SK-N-SH treated with all-trans-retinoic acid at 6 μM for 48 hours (cell line): ENCODE data around the gene FGD3.

Experiments
- ATAC-seq: fragments of 200-7000 bp; cut with Tn5 transposase; 3 replicates; pipeline ENCODE4 v1.9.1; 2020; ENCODE audit warnings: mild to moderate bottlenecking, moderate library complexity
- ARNTL ChIP-seq: fragments of 450-650 bp; formaldehyde crosslinking; IDR thresholded peaks from 2 replicates; pipeline ENCODE4 v1.5.0; 2020; ENCODE audit warnings: low read depth, mild to moderate bottlenecking, moderate library complexity, borderline replicate concordance
- BACH2 ChIP-seq: fragments of 250-450 bp; sonication (Bioruptor Pico); IDR thresholded peaks from 2 replicates; pipeline ENCODE4 v1.9.0; 2021; ENCODE audit warnings: mild to moderate bottlenecking, borderline replicate concordance
- CREB5 ChIP-seq: fragments of 250-450 bp; sonication (Bioruptor Pico); IDR thresholded peaks from 2 replicates; pipeline ENCODE4 v1.5.1; 2020; ENCODE audit warnings: low read depth, mild to moderate bottlenecking, moderate library complexity
- CSDC2 ChIP-seq: fragments of 250-450 bp; sonication (Bioruptor Pico); IDR thresholded peaks from 2 replicates; pipeline ENCODE4 v1.5.0; 2020; ENCODE audit warnings: mild to moderate bottlenecking, moderate library complexity
- CSRNP3 ChIP-seq: fragments of 250-450 bp; sonication (Bioruptor Pico); IDR thresholded peaks from 2 replicates; pipeline ENCODE4 v1.5.1; 2021; ENCODE audit warnings: mild to moderate bottlenecking, moderate library complexity
- ESRRG ChIP-seq: fragments of 250-450 bp; sonication (Bioruptor Pico); IDR thresholded peaks from 2 replicates; pipeline ENCODE4 v1.6.1; 2021; ENCODE audit warnings: mild to moderate bottlenecking
- GLIS3 ChIP-seq: fragments of 250-450 bp; sonication (Bioruptor Pico); IDR thresholded peaks from 2 replicates; pipeline ENCODE4 v1.5.0; 2020; ENCODE audit warnings: mild to moderate bottlenecking, moderate library complexity
- ISL1 ChIP-seq: fragments of 250-450 bp; sonication (Bioruptor Pico); IDR thresholded peaks from 2 replicates; pipeline ENCODE4 v2.1.2; 2022; ENCODE audit warnings: mild to moderate bottlenecking, moderate library complexity
- OSR1 ChIP-seq: fragments of 250-450 bp; sonication (Bioruptor Pico); IDR thresholded peaks from 2 replicates; pipeline ENCODE4 v1.8.0; 2022; ENCODE audit warnings: moderate library complexity, mild to moderate bottlenecking, inconsistent platforms
- PATZ1 ChIP-seq: fragments of 250-450 bp; sonication (Bioruptor Pico); IDR thresholded peaks from 2 replicates; pipeline ENCODE4 v1.8.0; 2020; ENCODE audit warnings: mild to moderate bottlenecking, moderate library complexity, borderline replicate concordance
- POU6F1 ChIP-seq: fragments of 250-450 bp; sonication (Bioruptor Pico); IDR thresholded peaks from 2 replicates; pipeline ENCODE4 v1.8.0; 2021; ENCODE audit warnings: low read depth, mild to moderate bottlenecking, moderate library complexity, borderline replicate concordance
- PPARA ChIP-seq: fragments of 250-450 bp; sonication (Bioruptor Pico); IDR thresholded peaks from 2 replicates; pipeline ENCODE4 v1.5.0; 2020; ENCODE audit warnings: mild to moderate bottlenecking, borderline replicate concordance
- RARB ChIP-seq: fragments of 250-450 bp; sonication (Bioruptor Pico); IDR thresholded peaks from 2 replicates; pipeline ENCODE4 v1.8.0; 2021; ENCODE audit warnings: mild to moderate bottlenecking, moderate library complexity
- SNAI2 ChIP-seq: fragments of 250-450 bp; sonication (Bioruptor Pico); IDR thresholded peaks from 2 replicates; pipeline ENCODE4 v1.5.0; 2020; ENCODE audit warnings: mild to moderate bottlenecking, moderate library complexity
- TCF4 ChIP-seq: fragments of 250-450 bp; sonication (Bioruptor Pico); IDR thresholded peaks from 2 replicates; pipeline ENCODE4 v1.8.0; 2021; ENCODE audit warnings: mild to moderate bottlenecking, moderate library complexity, borderline replicate concordance
- TOX ChIP-seq: fragments of 250-450 bp; sonication (Bioruptor Pico); IDR thresholded peaks from 2 replicates; pipeline ENCODE4 v1.8.0; 2021; ENCODE audit warnings: mild to moderate bottlenecking, moderate library complexity, borderline replicate concordance
- TSHZ2 ChIP-seq: fragments of 250-450 bp; sonication (Bioruptor Pico); IDR thresholded peaks from 2 replicates; pipeline ENCODE4 v1.5.0; 2020; ENCODE audit warnings: mild to moderate bottlenecking, moderate library complexity
- ZC3H10 ChIP-seq: fragments of 250-450 bp; sonication (Bioruptor Pico); IDR thresholded peaks from 2 replicates; pipeline ENCODE4 v1.5.1; 2021; ENCODE audit warnings: mild to moderate bottlenecking, moderate library complexity
- ZFP30 ChIP-seq: fragments of 450-650 bp; formaldehyde crosslinking; IDR thresholded peaks from 2 replicates; pipeline ENCODE4 v1.5.0; 2022; ENCODE audit warnings: mild to moderate bottlenecking, moderate library complexity
- ZNF565 ChIP-seq: fragments of 450-650 bp; formaldehyde crosslinking; conservative IDR thresholded peaks from 2 replicates; pipeline ENCODE4 v1.5.0; 2020; ENCODE audit warnings: low read depth, mild to moderate bottlenecking, moderate library complexity
- ZNF70 ChIP-seq: fragments of 450-650 bp; formaldehyde crosslinking; IDR thresholded peaks from 2 replicates; pipeline ENCODE4 v1.5.0; 2020; ENCODE audit warnings: mild to moderate bottlenecking, moderate library complexity

The FGD3 gene

GRCh38 chr9:93041108-93041802 lies 93.9 kb downstream of the FGD3 start:
- no peak for ATAC-seq
- TF ChIP-seq ZFP30 (CRISPR knock-in tag): no peak
- TF ChIP-seq POU6F1 (CRISPR knock-in tag): no peak
- TF ChIP-seq ZNF70 (CRISPR knock-in tag): no peak
- TF ChIP-seq CSRNP3: no peak
- no peak for TF ChIP-seq SNAI2 (CRISPR knock-in tag)
- TF ChIP-seq TSHZ2 (CRISPR knock-in tag): no peak
- TF ChIP-seq PPARA (CRISPR knock-in tag): no peak
- TF ChIP-seq GLIS3: no peak
- no peak for TF ChIP-seq ISL1 (CRISPR knock-in tag)
- TF ChIP-seq OSR1: no peak
- TF ChIP-seq PATZ1: no peak
- TF ChIP-seq TOX (CRISPR knock-in tag): no peak
- no peak for TF ChIP-seq ZNF565
- no peak for TF ChIP-seq RARB (CRISPR knock-in tag)
- TF ChIP-seq BACH2 (CRISPR knock-in tag): no peak
- TF ChIP-seq, all 23 proteins: peak for 0

GRCh38 chr9:93043122-93043521 lies 95.8 kb downstream of the FGD3 start:
- ATAC-seq: no peak

GRCh38 chr9:93045521-93045920 lies 98.2 kb downstream of the FGD3 start:
- ATAC-seq: no peak
- TF ChIP-seq ZC3H10 (CRISPR knock-in tag) (no peak), CSDC2 (CRISPR knock-in tag) (no peak), ARNTL (CRISPR knock-in tag) (no peak), PATZ1 (no peak), POU6F1 (CRISPR knock-in tag) (no peak), RARB (CRISPR knock-in tag) (no peak), CREB5 (no peak), ZFP30 (CRISPR knock-in tag) (no peak), ISL1 (CRISPR knock-in tag) (no peak), TCF4 (CRISPR knock-in tag) (no peak)

More at GRCh38 chr9:93043122-93043521, 95.8 kb downstream of the FGD3 start:
- no peak for TF ChIP-seq ESRRG (CRISPR knock-in tag)
- TF ChIP-seq CREB5: no peak
- TF ChIP-seq, all 23 proteins: peak for 0
